HCT116 (cell line): Measurements from ENCODE around the gene KLF11. TPM values are rescaled to one million over a fixed set of nuclear protein-coding genes. Genes with fewer than 3 reads are reported as not detected.

Experiments used
- ATAC-seq: fragments of 200-7000 bp; cut with Tn5 transposase; 2 replicates; pipeline ENCODE4 v1.9.1; 2020; ENCODE audit warnings: mild to moderate bottlenecking, moderate library complexity
- BruUV-seq: library from RNA; stranded (reverse); fragments of 400-500 nt; replicated peaks from 2 replicates; lab custom pipeline; 2021; lab: Mats Ljungman, UMichigan
- CTCF ChIA-PET: fragments of 300-600 bp; sonication (Branson Sonifier 250); formaldehyde crosslinking; loops from one replicate; lab custom pipeline; 2021; ENCODE audit warnings: antibody characterized with exemption; lab: Charles Lee
- POLR2A ChIA-PET: fragments of 300-600, 350-600 bp; sonication (Branson Sonifier 250); formaldehyde crosslinking; loops from one replicate; lab custom pipeline; 2021; ENCODE audit warnings: antibody characterized with exemption; lab: Charles Lee
- RAD21 ChIA-PET, 2 experiments: fragments of 300-600 bp; sonication (Branson Sonifier 250); formaldehyde crosslinking; loops; one replicate each; lab custom pipeline; 2023; ENCODE audit warnings: low total read pairs in 2 of 2; ENCODE audit not compliant: uncharacterized antibody in 2 of 2, unreplicated experiment in 2 of 2, low non-redundant PET in 1 of 2; lab: Charles Lee
- DNase-seq: peaks from one replicate; pipeline ENCODE4 v3.0.0-alpha.2; 2010; ENCODE audit warnings: low read depth, low spot score
- H2AFZ ChIP-seq: fragments of 200-600 bp; shearing (Covaris generic), sonication (generic); 2 replicates; pipeline ENCODE4 v1.6.1; 2017; ENCODE audit warnings: low read depth, mixed run types, mixed read lengths, antibody characterized with exemption, low read length; ENCODE audit not compliant: poor library complexity, severe bottlenecking
- H3K27ac ChIP-seq: 2 replicates; pipeline ENCODE4 v1.5.1; 2012; ENCODE audit warnings: low read depth, low read length
- H3K27me3 ChIP-seq: fragments of 200-600 bp; sonication (generic); 2 replicates; pipeline ENCODE4 v1.6.1; 2016; ENCODE audit warnings: mixed run types, low read length, mixed read lengths; ENCODE audit not compliant: insufficient read depth
- H3K36me3 ChIP-seq, 2 experiments: fragments of 200-500 bp in 1 of 2; fragments of 200-600 bp in 1 of 2; sonication (Bioruptor generic) in 1 of 2; sonication (generic) in 1 of 2; 2 replicates each; pipeline versions ENCODE4 v1.5.1 to v1.6.1; 2014 to 2016; ENCODE audit warnings: low read length in 2 of 2, inconsistent platforms in 1 of 2, mixed read lengths in 1 of 2, mixed run types in 1 of 2; ENCODE audit not compliant: insufficient read depth in 2 of 2, control insufficient read depth in 1 of 2
- H3K4me1 ChIP-seq, 2 experiments: fragments of 200-600 bp in 1 of 2; sonication (generic) in 1 of 2; 2 replicates each; pipeline versions ENCODE4 v1.5.1 to v1.6.1; 2012 to 2017; ENCODE audit warnings: low read length in 2 of 2, inconsistent platforms in 1 of 2, mild to moderate bottlenecking in 1 of 2, mixed read lengths in 1 of 2, mixed run types in 1 of 2, moderate library complexity in 1 of 2; ENCODE audit not compliant: insufficient read depth in 2 of 2, control insufficient read depth in 1 of 2
- H3K4me2 ChIP-seq: fragments of 200-600 bp; sonication (generic); 2 replicates; pipeline ENCODE4 v1.6.1; 2017; ENCODE audit warnings: mixed run types, low read length, mixed read lengths
- H3K4me3 ChIP-seq, 2 experiments: fragments of 200-600 bp in 1 of 2; sonication (generic) in 1 of 2; replicated peaks in 1 of 2; 2 replicates each; pipeline ENCODE4 v1.5.1; 2011 to 2016; ENCODE audit warnings: low read length in 2 of 2, control low read depth in 1 of 2, low read depth in 1 of 2, mild to moderate bottlenecking in 1 of 2, mixed read lengths in 1 of 2, mixed run types in 1 of 2
- H3K79me2 ChIP-seq: fragments of 200-600 bp; sonication (generic); 2 replicates; pipeline ENCODE4 v1.6.1; 2017; ENCODE audit warnings: mild to moderate bottlenecking, mixed run types, low read length, moderate library complexity, mixed read lengths; ENCODE audit not compliant: insufficient read depth
- H3K9ac ChIP-seq: fragments of 200-600 bp; sonication (generic); 2 replicates; pipeline ENCODE4 v1.6.1; 2016; ENCODE audit warnings: low read length, mixed read lengths
- H3K9me2 ChIP-seq: fragments of 200-600 bp; sonication (generic), shearing (Covaris generic); 2 replicates; pipeline ENCODE4 v1.6.1; 2017; ENCODE audit warnings: mixed run types, mild to moderate bottlenecking, moderate library complexity; ENCODE audit not compliant: insufficient read depth
- H3K9me3 ChIP-seq, 2 experiments: fragments of 200-500 bp in 1 of 2; fragments of 200-600 bp in 1 of 2; sonication (Bioruptor generic) in 1 of 2; sonication (generic) in 1 of 2; 2 replicates each; pipeline ENCODE4 v1.6.1; 2014 to 2017; ENCODE audit warnings: low read length in 2 of 2, mixed read lengths in 2 of 2, inconsistent platforms in 1 of 2, low read depth in 1 of 2, mild to moderate bottlenecking in 1 of 2, mixed run types in 1 of 2, moderate library complexity in 1 of 2; ENCODE audit not compliant: control insufficient read depth in 1 of 2, insufficient read depth in 1 of 2
- H4K20me1 ChIP-seq: fragments of 200-600 bp; sonication (generic), shearing (Covaris generic); 2 replicates; pipeline ENCODE4 v1.6.1; 2017; ENCODE audit warnings: mixed run types, mild to moderate bottlenecking, moderate library complexity; ENCODE audit not compliant: insufficient read depth
- EGR1 ChIP-seq: IDR thresholded peaks from 2 replicates; pipeline ENCODE4 v1.6.1; 2012; ENCODE audit warnings: low read depth
- EZH2phosphoT487 ChIP-seq: fragments of 200-600 bp; IDR thresholded peaks from 2 replicates; pipeline ENCODE4 v1.6.1; 2018; ENCODE audit warnings: antibody characterized with exemption, borderline replicate concordance
- POLR2AphosphoS5 ChIP-seq: IDR thresholded peaks from 2 replicates; pipeline ENCODE4 v1.6.1; 2011; ENCODE audit warnings: mild to moderate bottlenecking, low read depth, low read length, moderate library complexity
- SIN3A ChIP-seq: IDR thresholded peaks from 2 replicates; pipeline ENCODE4 v1.6.1; 2012; ENCODE audit warnings: low read depth
- ZFX ChIP-seq: fragments of 450-650 bp; IDR thresholded peaks from 2 replicates; pipeline ENCODE4 v1.6.1; 2017
- ZNF274 ChIP-seq: fragments of 200-500 bp; sonication (Bioruptor generic); IDR thresholded peaks from 2 replicates; pipeline ENCODE4 v1.6.1; 2014; ENCODE audit warnings: mild to moderate bottlenecking, low read depth, low read length, inconsistent platforms
- intact Hi-C: fragments of 100-400 bp; cut with micrococcal nuclease; formaldehyde crosslinking; loops from 2 replicates; pipeline ENCODE4 v1.10.0; 2022
- total RNA-seq: library from RNA; stranded (reverse); gene quantifications from one replicate; pipeline ENCODE4 v1.2.1, GENCODE V29; 2021; ENCODE audit not compliant: unreplicated experiment
- TF ChIP-seq, protein P1 (sequence below): IDR thresholded peaks from 2 replicates; pipeline ENCODE4 v1.6.1; 2012; ENCODE audit warnings: low read depth
- TF ChIP-seq, protein P2 (sequence below): IDR thresholded peaks from 2 replicates; pipeline ENCODE4 v1.6.1; 2011; ENCODE audit warnings: mild to moderate bottlenecking, low read length, moderate library complexity; ENCODE audit not compliant: insufficient replicate concordance; ENCODE audit errors: extremely low read depth

The KLF11 gene
- total RNA-seq, 1 experiment from 2014 or later: 9.0 TPM

GRCh38 chr2:10056439-10056838, 13.1 kb downstream of the KLF11 start:
- H3K9me3 ChIP-seq: no peaks in the 10 kb centered on the region
- intact Hi-C loops: no loop called here
- peak overlapping the region in 1 of 2 experiments; percentile 50; a peak in 2 of 4 replicates for H3K4me3 ChIP-seq
- no peaks in the 10 kb centered on the region for H3K27me3 ChIP-seq
- peak overlapping the region; percentile 77 for H3K4me2 ChIP-seq
- BruUV-seq: no TSS peak
- RAD21 ChIA-PET: no interaction called here
- no peak overlapping the region for H3K9ac ChIP-seq
- no peak overlapping the region; the same call in 1 of the 2 replicates for H3K27ac ChIP-seq
- no peaks in the 10 kb centered on the region for H3K9me2 ChIP-seq
- DNase-seq: no peak
- POLR2A ChIA-PET: no interaction called here
- peaks cover 17 to 20% of the 10 kb centered on the region in 2 experiments for H3K4me1 ChIP-seq
- no peaks in the 10 kb centered on the region for H4K20me1 ChIP-seq
- CTCF ChIA-PET: interaction anchor here (1.2 to 2.3 kb wide), 6 partner anchors 8 to 352 kb away, joined by 3 to 20 read pairs (median 9); no protein-coding TSS in a partner anchor
- no peak for ATAC-seq
- no peaks in the 10 kb centered on the region for H3K79me2 ChIP-seq
- TF ChIP-seq, protein P1, sequence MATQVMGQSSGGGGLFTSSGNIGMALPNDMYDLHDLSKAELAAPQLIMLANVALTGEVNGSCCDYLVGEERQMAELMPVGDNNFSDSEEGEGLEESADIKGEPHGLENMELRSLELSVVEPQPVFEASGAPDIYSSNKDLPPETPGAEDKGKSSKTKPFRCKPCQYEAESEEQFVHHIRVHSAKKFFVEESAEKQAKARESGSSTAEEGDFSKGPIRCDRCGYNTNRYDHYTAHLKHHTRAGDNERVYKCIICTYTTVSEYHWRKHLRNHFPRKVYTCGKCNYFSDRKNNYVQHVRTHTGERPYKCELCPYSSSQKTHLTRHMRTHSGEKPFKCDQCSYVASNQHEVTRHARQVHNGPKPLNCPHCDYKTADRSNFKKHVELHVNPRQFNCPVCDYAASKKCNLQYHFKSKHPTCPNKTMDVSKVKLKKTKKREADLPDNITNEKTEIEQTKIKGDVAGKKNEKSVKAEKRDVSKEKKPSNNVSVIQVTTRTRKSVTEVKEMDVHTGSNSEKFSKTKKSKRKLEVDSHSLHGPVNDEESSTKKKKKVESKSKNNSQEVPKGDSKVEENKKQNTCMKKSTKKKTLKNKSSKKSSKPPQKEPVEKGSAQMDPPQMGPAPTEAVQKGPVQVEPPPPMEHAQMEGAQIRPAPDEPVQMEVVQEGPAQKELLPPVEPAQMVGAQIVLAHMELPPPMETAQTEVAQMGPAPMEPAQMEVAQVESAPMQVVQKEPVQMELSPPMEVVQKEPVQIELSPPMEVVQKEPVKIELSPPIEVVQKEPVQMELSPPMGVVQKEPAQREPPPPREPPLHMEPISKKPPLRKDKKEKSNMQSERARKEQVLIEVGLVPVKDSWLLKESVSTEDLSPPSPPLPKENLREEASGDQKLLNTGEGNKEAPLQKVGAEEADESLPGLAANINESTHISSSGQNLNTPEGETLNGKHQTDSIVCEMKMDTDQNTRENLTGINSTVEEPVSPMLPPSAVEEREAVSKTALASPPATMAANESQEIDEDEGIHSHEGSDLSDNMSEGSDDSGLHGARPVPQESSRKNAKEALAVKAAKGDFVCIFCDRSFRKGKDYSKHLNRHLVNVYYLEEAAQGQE: no peak
- no peak for TF ChIP-seq EZH2phosphoT487
- TF ChIP-seq SIN3A: no peak
- TF ChIP-seq ZFX: no peak
- no peak for TF ChIP-seq ZNF274
- no peak for TF ChIP-seq EGR1
- no peak for TF ChIP-seq POLR2AphosphoS5
- TF ChIP-seq, protein P2, sequence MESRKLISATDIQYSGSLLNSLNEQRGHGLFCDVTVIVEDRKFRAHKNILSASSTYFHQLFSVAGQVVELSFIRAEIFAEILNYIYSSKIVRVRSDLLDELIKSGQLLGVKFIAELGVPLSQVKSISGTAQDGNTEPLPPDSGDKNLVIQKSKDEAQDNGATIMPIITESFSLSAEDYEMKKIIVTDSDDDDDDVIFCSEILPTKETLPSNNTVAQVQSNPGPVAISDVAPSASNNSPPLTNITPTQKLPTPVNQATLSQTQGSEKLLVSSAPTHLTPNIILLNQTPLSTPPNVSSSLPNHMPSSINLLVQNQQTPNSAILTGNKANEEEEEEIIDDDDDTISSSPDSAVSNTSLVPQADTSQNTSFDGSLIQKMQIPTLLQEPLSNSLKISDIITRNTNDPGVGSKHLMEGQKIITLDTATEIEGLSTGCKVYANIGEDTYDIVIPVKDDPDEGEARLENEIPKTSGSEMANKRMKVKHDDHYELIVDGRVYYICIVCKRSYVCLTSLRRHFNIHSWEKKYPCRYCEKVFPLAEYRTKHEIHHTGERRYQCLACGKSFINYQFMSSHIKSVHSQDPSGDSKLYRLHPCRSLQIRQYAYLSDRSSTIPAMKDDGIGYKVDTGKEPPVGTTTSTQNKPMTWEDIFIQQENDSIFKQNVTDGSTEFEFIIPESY: no peak
- H2AFZ ChIP-seq: no peak overlapping the region
- peaks cover 0 to 4% of the 10 kb centered on the region in 2 experiments; a peak in 1 of 4 replicates for H3K36me3 ChIP-seq
